AG09309 (cell line): ENCODE measurements around the gene FGF22.

Experiments used
- DNase-seq: peaks from one replicate; pipeline ENCODE4 v3.0.0-alpha.2; 2010; ENCODE audit warnings: low read depth
- H3K4me3 ChIP-seq: 2 replicates; pipeline ENCODE4 v1.5.1; 2011; ENCODE audit warnings: mild to moderate bottlenecking, low read depth, low read length, moderate library complexity; ENCODE audit not compliant: control insufficient read depth
- CTCF ChIP-seq: IDR thresholded peaks from 2 replicates; pipeline ENCODE4 v1.5.1; 2011; ENCODE audit warnings: mild to moderate bottlenecking, low read depth, low read length, inconsistent platforms; ENCODE audit not compliant: insufficient read depth, control insufficient read depth; ENCODE audit errors: missing control alignments

Gene FGF22

GRCh38 chr19:593505-593904, 46.2 kb upstream of the FGF22 start:
- DNase-seq, result no peak
- H3K4me3 ChIP-seq, result no peak overlapping the region
- no peak for TF ChIP-seq CTCF

- DNase-seq, result no peak
- H3K4me3 ChIP-seq, result no peak overlapping the region
- TF ChIP-seq CTCF, result no peak
Measured at GRCh38 chr19:594265-594870, 45.3 kb upstream of the FGF22 start.

- no peak for DNase-seq
- no peak overlapping the region for H3K4me3 ChIP-seq
- no peak for TF ChIP-seq CTCF
Measured at GRCh38 chr19:595326-596262, 44.1 kb upstream of the FGF22 start.

GRCh38 chr19:596263-596655, 43.4 kb upstream of the FGF22 start:
- no peak overlapping the region for H3K4me3 ChIP-seq
- no peak for DNase-seq
- no peak for TF ChIP-seq CTCF

- TF ChIP-seq CTCF, result no peak
- H3K4me3 ChIP-seq, result no peak overlapping the region
Measured at GRCh38 chr19:597406-598315, 42.0 kb upstream of the FGF22 start.

GRCh38 chr19:601310-601709, 38.4 kb upstream of the FGF22 start:
- no peak for TF ChIP-seq CTCF
- H3K4me3 ChIP-seq, result no peak overlapping the region
- DNase-seq, result no peak

More at GRCh38 chr19:597406-598315, 42.0 kb upstream of the FGF22 start:
- no peak for DNase-seq
